Spleen (tissue), 7 donors: ENCODE measurements around the gene MAGI2.

Source experiments
- CTCF ChIP-seq, 11 experiments: fragments of 200-600 bp in 7 of 11; fragments of 450-650 bp in 4 of 11; sonication (generic) in 4 of 11; IDR thresholded peaks in 8 of 11; conservative IDR thresholded peaks in 3 of 11; 1 replicate in 7 of 11; 2 replicates in 4 of 11; pipeline versions ENCODE4 v1.4.0 to v1.8.0; 2016 to 2021; ENCODE audit warnings: antibody characterized with exemption in 11 of 11, inconsistent platforms in 4 of 11, mild to moderate bottlenecking in 1 of 11
- POLR2A ChIP-seq, 3 donors: fragments of 450-650 bp; IDR thresholded peaks; one replicate each; pipeline ENCODE4 v1.5.1; 2017; ENCODE audit warnings: antibody characterized with exemption in 3 of 3, mild to moderate bottlenecking in 1 of 3
- POLR2AphosphoS5 ChIP-seq, 3 donors: sonication (generic); formaldehyde crosslinking; IDR thresholded peaks; one replicate each; pipeline ENCODE4 v1.5.1; 2017; ENCODE audit warnings: antibody characterized with exemption in 3 of 3
- donor health status: DM: no; HTN: no; CAD: no; lungs with moderate emphysema.
- donor health status: DM: no; HTN: no; CAD: no.
- donor health status: DM: no; HTN: no; CAD: no.

- no peak for TF ChIP-seq CTCF (IDR thresholded peaks at IDR 0.05 in 8 of 11, conservative IDR thresholded peaks at IDR 0.05 in 3 of 11)
- no peak for TF ChIP-seq POLR2A (IDR thresholded peaks at IDR 0.05)
- no peak for TF ChIP-seq POLR2AphosphoS5 (IDR thresholded peaks at IDR 0.05)
Observed at GRCh38 chr7:78539825-78540224, 913.6 kb downstream of the MAGI2 start.
